Breast epithelium (tissue), 4 donors: ENCODE measurements around the gene NUMA1. TPM values are rescaled to one million over a fixed set of nuclear protein-coding genes. Genes with fewer than 3 reads are reported as not detected.
A peak's percentile ranks its signal among the peaks of the same experiment; 100 is the strongest.

Experiments
- DNase-seq, 2 donors: peaks; one replicate each; pipeline ENCODE4 v3.0.0-alpha.2; 2019; ENCODE audit warnings: low spot score in 2 of 2
- H3K27ac ChIP-seq, 2 donors: fragments of 200-600 bp; sonication (generic) in 1 of 2; one replicate each; pipeline ENCODE4 v1.5.1; 2016 to 2019; ENCODE audit warnings: mild to moderate bottlenecking in 1 of 2
- H3K27me3 ChIP-seq, 2 donors: fragments of 200-600 bp; sonication (generic) in 1 of 2; one replicate each; pipeline versions ENCODE4 v1.5.1 to v1.6.0; 2017 to 2019; ENCODE audit warnings: control low read depth in 1 of 2, mild to moderate bottlenecking in 1 of 2
- H3K36me3 ChIP-seq: fragments of 200-600 bp; one replicate; pipeline ENCODE4 v1.5.1; 2019
- H3K4me1 ChIP-seq, 2 donors: fragments of 200-600 bp; sonication (generic); one replicate each; pipeline ENCODE4 v1.5.1; 2016 to 2019; ENCODE audit warnings: control low read depth in 1 of 2
- H3K4me3 ChIP-seq, 3 donors: fragments of 200-600 bp; sonication (generic); 1 replicate in 2 of 3; 2 replicates in 1 of 3; pipeline ENCODE4 v1.5.1; 2016 to 2019; ENCODE audit warnings: mild to moderate bottlenecking in 3 of 3, moderate library complexity in 2 of 3
- H3K9me3 ChIP-seq, 2 donors: fragments of 200-600 bp; sonication (generic) in 1 of 2; one replicate each; pipeline ENCODE4 v1.5.1; 2016 to 2019; ENCODE audit warnings: control low read depth in 1 of 2
- POLR2A ChIP-seq: fragments of 450-650 bp; IDR thresholded peaks from one replicate; pipeline ENCODE4 v1.6.1; 2016; ENCODE audit warnings: antibody characterized with exemption, mild to moderate bottlenecking, moderate library complexity
- POLR2AphosphoS5 ChIP-seq, 3 donors: sonication (generic); formaldehyde crosslinking; IDR thresholded peaks; one replicate each; pipeline ENCODE4 v1.6.1; 2017; ENCODE audit warnings: antibody characterized with exemption in 3 of 3
- intact Hi-C: fragments of 100-400 bp; cut with DNase I; formaldehyde crosslinking; loops from one replicate; pipeline ENCODE4 v1.15.1; 2023; ENCODE audit warnings: low total_unique reads
- total RNA-seq, 3 donors: library from RNA; depleted of rRNA; stranded (reverse); fragments of >200 nt; gene quantifications; one replicate each; pipeline ENCODE4 v1.1.0, GENCODE V29; 2016
- TF ChIP-seq, protein P1 (sequence below), 3 donors: fragments of 450-650 bp; IDR thresholded peaks; one replicate each; pipeline ENCODE4 v1.5.1; 2016 to 2017; ENCODE audit warnings: antibody characterized with exemption in 3 of 3, mild to moderate bottlenecking in 3 of 3, moderate library complexity in 3 of 3

NUMA1 gene
- total RNA-seq, 3 donors from 2014 or later = 240 to 412 (median 283) TPM

DNA sequence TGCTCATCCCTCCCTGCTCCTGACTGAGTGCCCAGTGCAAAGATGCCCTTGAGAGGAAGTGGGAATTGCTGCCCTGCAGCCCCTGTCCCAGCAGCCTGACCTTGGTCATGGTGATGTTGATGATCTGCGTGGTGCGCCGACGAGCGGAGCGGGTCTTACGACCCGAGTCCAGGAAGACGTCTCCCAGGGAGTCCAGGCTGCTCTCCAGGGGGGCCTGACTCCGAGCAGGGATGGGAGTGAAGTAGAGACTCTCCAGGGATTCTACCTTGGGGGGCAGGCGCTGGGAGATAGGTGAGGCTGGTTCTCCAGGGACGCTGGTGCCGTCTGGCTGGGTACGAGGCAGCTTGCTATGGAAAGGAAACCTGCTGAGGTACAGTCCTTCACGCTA, 73.3 kb downstream of the NUMA1 start:
- H3K27ac ChIP-seq = peak overlapping the region in 1 of 2 donors; percentile 34
- no peaks in the 10 kb centered on the region for H3K9me3 ChIP-seq
- peaks cover 36% of the 10 kb centered on the region for H3K36me3 ChIP-seq
- intact Hi-C loops = no loop called here
- H3K4me1 ChIP-seq = no peaks in the 10 kb centered on the region
- H3K27me3 ChIP-seq = no peaks in the 10 kb centered on the region
- H3K4me3 ChIP-seq = no peak overlapping the region
- TF ChIP-seq POLR2AphosphoS5 (IDR thresholded peaks at IDR 0.05) (no peak), POLR2A (no peak)
- TF ChIP-seq, protein P1, sequence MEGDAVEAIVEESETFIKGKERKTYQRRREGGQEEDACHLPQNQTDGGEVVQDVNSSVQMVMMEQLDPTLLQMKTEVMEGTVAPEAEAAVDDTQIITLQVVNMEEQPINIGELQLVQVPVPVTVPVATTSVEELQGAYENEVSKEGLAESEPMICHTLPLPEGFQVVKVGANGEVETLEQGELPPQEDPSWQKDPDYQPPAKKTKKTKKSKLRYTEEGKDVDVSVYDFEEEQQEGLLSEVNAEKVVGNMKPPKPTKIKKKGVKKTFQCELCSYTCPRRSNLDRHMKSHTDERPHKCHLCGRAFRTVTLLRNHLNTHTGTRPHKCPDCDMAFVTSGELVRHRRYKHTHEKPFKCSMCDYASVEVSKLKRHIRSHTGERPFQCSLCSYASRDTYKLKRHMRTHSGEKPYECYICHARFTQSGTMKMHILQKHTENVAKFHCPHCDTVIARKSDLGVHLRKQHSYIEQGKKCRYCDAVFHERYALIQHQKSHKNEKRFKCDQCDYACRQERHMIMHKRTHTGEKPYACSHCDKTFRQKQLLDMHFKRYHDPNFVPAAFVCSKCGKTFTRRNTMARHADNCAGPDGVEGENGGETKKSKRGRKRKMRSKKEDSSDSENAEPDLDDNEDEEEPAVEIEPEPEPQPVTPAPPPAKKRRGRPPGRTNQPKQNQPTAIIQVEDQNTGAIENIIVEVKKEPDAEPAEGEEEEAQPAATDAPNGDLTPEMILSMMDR (IDR thresholded peaks at IDR 0.05) = no peak
- DNase-seq = peak in 1 of 2 donors; percentile 39

DNA sequence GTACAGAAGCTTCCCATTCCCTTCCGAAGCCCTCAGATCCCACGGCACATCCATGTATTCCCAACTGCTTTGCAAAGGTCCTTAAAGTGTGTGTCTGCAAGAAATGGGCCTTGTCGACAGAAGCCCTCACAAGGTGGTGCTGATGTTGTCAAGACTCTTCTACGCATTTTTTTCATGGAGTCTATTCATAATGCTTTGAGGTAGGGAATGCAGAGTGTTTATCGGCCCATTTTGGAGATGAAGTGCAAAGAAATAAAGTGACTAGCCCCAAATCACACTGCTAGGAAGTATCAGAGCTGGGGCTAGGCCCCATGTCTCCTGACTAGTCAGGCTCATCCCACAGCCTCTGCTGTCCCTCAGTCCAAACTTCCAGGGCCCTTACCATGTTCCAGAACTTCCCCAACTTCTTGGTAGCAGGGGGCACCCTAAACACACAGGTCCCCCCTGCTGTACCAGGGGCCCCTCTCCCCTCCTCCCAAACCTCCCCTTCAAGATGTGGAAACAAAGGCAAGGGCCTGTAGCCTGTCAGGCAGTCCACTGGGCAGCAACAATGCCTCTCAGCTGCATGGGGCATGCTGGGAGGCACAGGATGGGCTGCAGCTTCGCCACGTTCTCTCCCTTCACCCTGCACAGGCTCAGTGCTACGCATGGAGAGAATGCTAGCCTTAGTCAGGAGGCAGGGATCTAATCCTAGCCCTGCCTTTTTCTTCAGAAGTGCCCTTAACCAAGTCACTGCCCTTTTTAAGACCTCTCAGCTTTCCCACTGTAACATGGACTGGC, 73.8 kb downstream of the NUMA1 start:
- no peaks in the 10 kb centered on the region for H3K9me3 ChIP-seq
- H3K4me1 ChIP-seq = no peaks in the 10 kb centered on the region
- intact Hi-C loops = no loop called here
- TF ChIP-seq POLR2AphosphoS5 (IDR thresholded peaks at IDR 0.05) (no peak), POLR2A (no peak)
- TF ChIP-seq, protein P1 (IDR thresholded peaks at IDR 0.05) = no peak
- H3K36me3 ChIP-seq = peaks cover 36% of the 10 kb centered on the region
- peak overlapping the region in 1 of 2 donors; percentile 55 for H3K27ac ChIP-seq
- H3K4me3 ChIP-seq = no peak overlapping the region
- no peaks in the 10 kb centered on the region for H3K27me3 ChIP-seq
- peak in 1 of 2 donors; percentile 20 for DNase-seq

DNA sequence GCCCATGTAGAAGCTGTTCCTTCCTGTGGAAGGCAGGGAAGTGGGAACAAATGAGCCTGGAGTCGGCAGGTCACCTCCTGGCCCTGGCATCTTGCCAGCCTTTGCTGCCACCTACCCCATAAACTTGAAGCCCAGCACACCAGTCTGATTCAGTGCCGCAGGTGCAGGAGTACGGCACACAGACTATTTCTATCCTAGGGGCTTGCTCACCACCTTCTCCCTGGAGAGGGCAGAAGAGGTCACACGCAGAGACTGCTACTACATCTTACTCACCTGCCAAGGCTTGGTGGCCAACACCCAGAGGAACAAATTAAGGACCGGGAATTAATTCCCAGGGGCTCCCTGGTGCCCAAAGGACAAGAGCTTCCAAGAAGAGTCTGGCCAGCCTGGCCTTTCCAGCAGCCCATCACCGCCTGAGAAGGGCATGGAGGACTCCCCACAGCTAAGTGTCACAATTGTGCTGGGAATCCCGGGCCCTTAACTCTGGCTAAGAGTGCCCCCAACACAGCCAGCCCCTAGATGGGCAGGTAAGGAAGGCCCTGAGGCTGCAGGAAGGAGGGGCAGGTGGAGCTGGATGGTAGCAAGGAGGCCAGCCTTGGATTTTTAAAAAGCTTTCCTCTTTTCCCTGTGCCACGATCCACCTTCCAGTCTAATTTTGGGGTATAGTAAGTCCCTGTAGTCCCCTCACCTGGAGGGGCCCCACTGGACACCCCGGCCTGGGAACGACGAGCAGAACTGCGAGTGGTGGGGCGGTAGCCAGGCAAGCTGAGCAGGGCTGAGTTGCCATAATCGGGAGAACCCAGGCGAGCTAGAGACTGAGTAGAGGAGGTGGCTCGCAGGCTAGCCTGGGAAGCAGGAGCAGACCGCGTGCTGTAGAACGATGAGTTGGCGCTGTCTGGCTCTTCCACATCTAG, 74.7 kb downstream of the NUMA1 start:
- peaks cover 36% of the 10 kb centered on the region for H3K36me3 ChIP-seq
- no peaks in the 10 kb centered on the region for H3K4me1 ChIP-seq
- peak in 1 of 2 donors; percentile 50 for DNase-seq
- no peaks in the 10 kb centered on the region for H3K9me3 ChIP-seq
- H3K27me3 ChIP-seq = no peaks in the 10 kb centered on the region
- H3K27ac ChIP-seq = peak overlapping the region in 1 of 2 donors; percentile 55
- no peak for TF ChIP-seq POLR2AphosphoS5 (IDR thresholded peaks at IDR 0.05)
- TF ChIP-seq POLR2A = no peak
- TF ChIP-seq, protein P1 (IDR thresholded peaks at IDR 0.05) = no peak
- intact Hi-C loops = no loop called here
- H3K4me3 ChIP-seq = no peak overlapping the region

DNA sequence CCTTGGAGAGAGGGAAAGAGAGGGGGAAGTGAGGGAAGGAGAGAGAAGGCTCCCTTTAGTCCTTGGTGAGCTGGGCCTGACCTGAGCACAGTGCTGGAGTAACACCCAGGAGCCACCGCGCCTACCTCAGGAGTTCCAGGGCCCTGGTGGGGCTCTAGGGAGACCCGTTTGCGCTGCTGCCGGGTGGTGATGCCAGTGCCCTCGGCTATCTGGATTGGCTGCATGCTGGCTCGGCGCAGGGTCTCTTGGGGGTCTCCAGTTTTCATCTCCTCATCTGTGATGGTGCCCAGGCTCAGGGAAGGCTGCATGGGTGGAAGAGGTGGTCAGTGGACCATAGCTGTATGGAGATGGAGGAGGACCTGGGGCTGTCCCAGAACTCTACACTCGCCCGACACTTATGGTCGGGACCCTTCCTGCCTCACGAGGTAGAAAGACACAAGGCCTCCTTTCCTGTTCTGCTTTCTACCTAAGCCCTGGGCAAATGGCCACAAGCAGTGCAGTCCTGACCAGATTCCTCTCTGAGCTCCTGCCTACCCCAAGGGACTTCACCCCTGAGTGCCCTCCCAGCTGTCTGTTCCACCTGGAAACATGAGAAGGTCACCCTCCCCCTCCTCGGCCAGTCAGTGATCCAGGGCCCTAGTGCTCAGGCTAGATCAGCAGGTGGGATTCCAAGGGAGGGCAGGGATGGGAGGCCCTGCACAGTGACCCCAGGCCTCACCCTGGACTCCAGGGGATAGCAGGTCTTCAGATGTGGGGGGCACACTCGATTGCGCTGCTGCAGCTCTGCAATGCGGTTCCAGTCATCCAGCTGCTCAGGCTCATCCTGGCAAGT, 75.6 kb downstream of the NUMA1 start:
- Histone ChIP-seq H3K27ac (peak overlapping the region; percentile 5 to 55), H3K4me1 (peaks cover 0 to 4% of the 10 kb centered on the region in 2 donors), H3K9me3 (no peaks in the 10 kb centered on the region), H3K4me3 (no peak overlapping the region), H3K27me3 (no peaks in the 10 kb centered on the region), H3K36me3 (peaks cover 36% of the 10 kb centered on the region)
- DNase-seq = peak in 1 of 2 donors; percentile 45
- TF ChIP-seq POLR2A (no peak), POLR2AphosphoS5 (IDR thresholded peaks at IDR 0.05) (no peak)
- TF ChIP-seq, protein P1 (IDR thresholded peaks at IDR 0.05) = no peak
- intact Hi-C loops = no loop called here
